Cardiac fibroblast (primary cell): ENCODE data around the gene PTPRN2.
"Not testable (repeated sequence)": the region's sequence is repeated elsewhere in the genome, so short reads cannot be mapped to it uniquely, and the experiment has no call there.

Source experiments
- DNase-seq, 2 donors: peaks; one replicate each; pipeline versions ENCODE4 v3.0.0 to v3.0.0-alpha.2; 2010; ENCODE audit warnings: low read depth in 2 of 2
- H3K4me3 ChIP-seq, 2 donors: replicated peaks in 1 of 2; 1 replicate in 1 of 2; 2 replicates in 1 of 2; pipeline ENCODE4 v1.5.1; 2011; ENCODE audit warnings: low read depth in 2 of 2, low read length in 2 of 2, mild to moderate bottlenecking in 2 of 2, moderate library complexity in 1 of 2
- TF ChIP-seq, protein P1 (sequence below): IDR thresholded peaks from one replicate; pipeline ENCODE4 v1.5.1; 2011; ENCODE audit warnings: low read depth, mild to moderate bottlenecking, low read length, inconsistent platforms

Gene PTPRN2

DNA sequence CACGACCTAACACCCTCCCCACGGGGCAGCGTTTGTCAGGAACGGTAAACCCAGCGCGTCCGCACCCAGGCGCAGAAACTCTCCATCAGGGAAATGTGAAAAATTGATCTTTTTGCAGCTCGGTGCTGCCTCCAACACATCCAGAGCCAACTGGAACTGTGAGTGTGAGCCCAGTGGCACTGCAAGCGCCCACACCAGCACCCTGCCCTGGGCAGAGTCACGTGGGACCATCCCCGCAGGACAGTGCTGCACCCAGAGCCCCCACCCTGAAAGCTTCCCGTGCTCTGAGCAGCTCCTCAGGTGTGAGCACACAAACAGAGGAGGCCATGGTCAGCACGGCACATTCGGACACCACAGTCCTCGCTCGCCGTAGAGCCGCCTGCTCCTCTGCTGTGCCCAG lies 919.9 kb downstream of the PTPRN2 start:
- DNase-seq = no peak
- no peak overlapping the region for H3K4me3 ChIP-seq
- TF ChIP-seq, protein P1, sequence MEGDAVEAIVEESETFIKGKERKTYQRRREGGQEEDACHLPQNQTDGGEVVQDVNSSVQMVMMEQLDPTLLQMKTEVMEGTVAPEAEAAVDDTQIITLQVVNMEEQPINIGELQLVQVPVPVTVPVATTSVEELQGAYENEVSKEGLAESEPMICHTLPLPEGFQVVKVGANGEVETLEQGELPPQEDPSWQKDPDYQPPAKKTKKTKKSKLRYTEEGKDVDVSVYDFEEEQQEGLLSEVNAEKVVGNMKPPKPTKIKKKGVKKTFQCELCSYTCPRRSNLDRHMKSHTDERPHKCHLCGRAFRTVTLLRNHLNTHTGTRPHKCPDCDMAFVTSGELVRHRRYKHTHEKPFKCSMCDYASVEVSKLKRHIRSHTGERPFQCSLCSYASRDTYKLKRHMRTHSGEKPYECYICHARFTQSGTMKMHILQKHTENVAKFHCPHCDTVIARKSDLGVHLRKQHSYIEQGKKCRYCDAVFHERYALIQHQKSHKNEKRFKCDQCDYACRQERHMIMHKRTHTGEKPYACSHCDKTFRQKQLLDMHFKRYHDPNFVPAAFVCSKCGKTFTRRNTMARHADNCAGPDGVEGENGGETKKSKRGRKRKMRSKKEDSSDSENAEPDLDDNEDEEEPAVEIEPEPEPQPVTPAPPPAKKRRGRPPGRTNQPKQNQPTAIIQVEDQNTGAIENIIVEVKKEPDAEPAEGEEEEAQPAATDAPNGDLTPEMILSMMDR = no peak

DNA sequence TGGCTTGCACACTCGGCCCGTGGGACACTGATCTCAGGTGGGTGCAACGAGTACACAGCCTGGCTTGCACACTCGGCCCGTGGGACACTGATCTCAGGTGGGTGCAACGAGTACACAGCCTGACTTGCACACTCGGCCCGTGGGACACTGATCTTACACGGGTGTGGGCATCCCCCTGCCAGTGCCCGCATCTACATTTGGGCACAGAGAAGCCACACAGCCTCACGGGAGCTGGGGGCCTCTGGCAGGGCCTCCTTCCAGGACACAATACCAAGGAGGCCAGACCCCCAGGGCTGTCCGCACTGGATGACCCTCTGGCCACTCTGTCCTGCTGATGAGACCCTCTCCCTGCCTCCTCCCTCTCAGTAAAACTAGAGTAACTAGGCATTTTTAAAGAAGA lies 920.4 kb downstream of the PTPRN2 start:
- no peak for DNase-seq
- TF ChIP-seq, protein P1 = no peak
- no peak overlapping the region for H3K4me3 ChIP-seq

DNA sequence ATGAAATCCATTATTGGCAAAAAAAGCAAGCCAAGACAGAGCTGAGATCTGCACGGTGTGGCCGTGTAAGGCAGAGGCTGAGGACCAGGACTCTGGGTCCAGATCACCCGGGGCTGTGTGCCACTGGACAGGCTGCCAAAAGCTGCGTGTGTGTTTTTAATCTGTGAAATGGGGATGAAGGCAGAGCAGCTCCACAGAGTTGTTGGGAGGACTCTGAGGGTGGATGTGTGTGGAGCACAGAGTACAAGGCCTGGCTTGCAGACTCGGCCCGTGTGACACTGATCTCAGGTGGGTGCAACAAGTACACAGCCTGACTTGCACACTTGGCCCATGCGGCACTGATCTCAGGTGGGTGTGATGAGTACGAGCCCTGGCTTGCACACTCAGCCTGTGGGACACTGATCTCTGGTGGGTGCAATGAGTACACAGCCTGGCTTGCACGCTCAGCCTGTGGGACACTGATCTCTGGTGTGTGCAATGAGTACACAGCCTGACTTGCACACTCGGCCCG lies 921.0 kb downstream of the PTPRN2 start:
- TF ChIP-seq, protein P1 = no peak
- H3K4me3 ChIP-seq = no peak overlapping the region
- no peak for DNase-seq

DNA sequence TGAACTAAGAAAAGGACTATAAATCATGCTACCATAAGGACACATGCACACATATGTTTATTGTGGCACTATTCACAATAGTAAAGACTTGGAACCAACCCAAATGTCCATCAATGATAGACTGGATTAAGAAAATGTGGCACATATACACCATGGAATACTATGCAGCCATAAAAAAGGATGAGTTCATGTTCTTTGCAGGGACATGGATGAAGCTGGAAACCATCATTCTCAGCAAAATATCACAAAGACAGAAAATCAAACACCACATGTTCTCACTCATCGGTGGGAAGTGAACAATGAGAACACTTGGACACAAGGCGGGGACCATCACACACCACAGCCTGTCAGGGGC lies 922.0 kb downstream of the PTPRN2 start:
- H3K4me3 ChIP-seq, DNase-seq: not testable (repeated sequence)

DNA sequence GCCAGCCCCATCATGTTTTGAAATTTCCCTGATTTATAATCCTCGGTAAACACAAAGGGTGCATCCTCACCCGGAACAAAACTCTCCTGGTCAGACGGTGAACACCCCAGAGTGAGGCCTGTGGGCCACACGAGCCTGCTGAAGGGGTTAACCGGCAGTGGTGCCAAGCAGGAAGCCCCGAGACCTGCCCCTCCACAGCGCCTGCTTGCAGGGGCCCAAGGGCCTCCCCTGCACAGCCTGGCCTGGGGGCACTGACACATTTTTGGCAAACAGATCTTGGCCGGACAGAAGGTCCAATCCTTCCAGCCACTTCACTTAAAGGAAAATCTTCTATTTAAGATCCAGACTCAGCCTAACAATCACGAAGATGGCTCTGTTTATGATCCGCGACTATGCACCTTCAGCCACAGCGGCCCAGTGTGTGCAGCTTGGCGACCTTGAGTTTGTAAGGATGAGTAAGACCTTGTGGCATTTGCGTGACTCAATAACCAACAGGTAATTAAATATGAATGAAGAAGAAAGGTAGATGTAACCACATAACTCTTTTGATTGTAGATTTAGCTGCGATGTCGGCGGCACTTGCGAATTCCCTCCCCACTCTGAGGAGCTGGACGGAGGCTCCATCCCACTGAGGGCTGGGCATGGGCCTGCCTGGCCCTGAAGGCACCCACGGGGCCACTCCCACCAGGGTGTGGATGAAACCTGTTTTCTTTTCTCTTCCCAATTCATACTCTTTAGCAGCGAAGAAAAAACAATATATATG lies 922.6 kb downstream of the PTPRN2 start:
- DNase-seq = no peak
- no peak overlapping the region for H3K4me3 ChIP-seq
- TF ChIP-seq, protein P1 = no peak

DNA sequence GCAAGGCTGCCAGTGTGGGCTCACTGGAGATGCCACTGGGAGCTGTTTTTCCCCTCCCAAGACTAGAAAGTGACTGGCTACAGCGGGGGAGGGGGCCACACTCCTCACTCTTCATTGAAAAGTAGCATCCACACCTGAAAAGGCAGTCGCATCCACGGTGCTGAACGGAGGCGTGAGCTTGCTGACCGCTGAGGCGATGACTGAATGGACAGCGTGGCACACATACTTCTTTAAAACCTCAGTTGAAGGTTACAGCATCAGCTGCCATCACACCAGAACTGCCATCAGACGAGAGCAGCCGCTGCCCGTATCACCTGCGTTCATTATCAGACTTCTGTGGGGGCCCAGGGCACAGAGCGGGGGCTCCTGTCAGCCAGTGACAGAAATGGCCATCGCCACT lies 923.6 kb downstream of the PTPRN2 start:
- no peak for DNase-seq
- no peak overlapping the region for H3K4me3 ChIP-seq
- TF ChIP-seq, protein P1 = no peak

DNA sequence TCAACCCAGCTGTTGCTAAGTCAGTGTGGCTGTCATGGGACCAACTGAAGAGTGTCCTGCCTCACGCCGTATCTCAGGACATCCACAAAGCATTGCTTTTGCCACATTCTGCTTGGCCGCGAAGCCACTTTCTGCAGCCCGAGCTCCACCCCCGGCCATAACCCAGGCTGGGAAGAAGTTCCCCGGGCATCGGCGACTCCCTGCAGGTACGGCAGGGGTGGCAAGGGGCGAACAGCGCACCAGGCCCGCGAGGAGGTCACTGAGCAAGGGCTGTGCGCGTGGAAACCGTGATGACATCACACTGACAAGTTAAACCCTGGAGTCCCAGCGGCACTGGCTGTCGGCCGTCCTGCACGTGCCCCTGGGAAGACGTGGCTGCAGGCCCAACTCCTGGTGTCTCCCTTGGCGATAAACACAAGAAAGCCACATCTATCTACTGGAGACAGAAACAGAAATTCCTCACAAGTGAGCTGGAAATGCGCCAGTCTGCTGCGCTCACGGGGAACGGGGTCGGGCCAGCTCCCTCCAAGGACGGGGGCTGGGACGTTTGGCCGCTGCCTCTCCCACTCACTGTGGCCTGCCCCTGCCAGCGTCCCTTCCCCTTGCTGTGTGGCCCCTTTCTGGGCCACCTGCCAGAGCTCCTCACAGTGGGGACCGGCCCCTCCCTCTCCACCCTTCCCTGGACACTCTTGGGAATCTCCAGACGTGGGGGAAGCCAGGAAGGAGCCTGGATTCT lies 924.5 kb downstream of the PTPRN2 start:
- TF ChIP-seq, protein P1 = no peak
- H3K4me3 ChIP-seq = no peak overlapping the region
- DNase-seq = no peak
